Mesothelial cell of epicardium (in vitro differentiated cells): ENCODE data around the gene KDM4D. TPM values are rescaled to one million over a fixed set of nuclear protein-coding genes. Genes with fewer than 3 reads are reported as not detected.

Experiments
- DNase-seq, 2 experiments: peaks; one replicate each; pipeline ENCODE4 v3.0.0; 2021; ENCODE audit warnings: low spot score in 2 of 2; ENCODE audit not compliant: unreplicated experiment in 2 of 2
- H3K27ac Mint-ChIP-seq: 2 replicates; pipeline ENCODE4 v1.8.0; 2021; ENCODE audit warnings: mixed read lengths
- H3K27me3 Mint-ChIP-seq: 2 replicates; pipeline ENCODE4 v1.8.0; 2021; ENCODE audit warnings: low read depth, mixed read lengths
- H3K36me3 Mint-ChIP-seq: 2 replicates; pipeline ENCODE4 v1.8.0; 2021; ENCODE audit warnings: mixed read lengths
- H3K4me1 Mint-ChIP-seq: 2 replicates; pipeline ENCODE4 v1.8.0; 2021; ENCODE audit warnings: mixed read lengths
- H3K4me3 Mint-ChIP-seq: 2 replicates; pipeline ENCODE4 v1.8.0; 2021; ENCODE audit warnings: mild to moderate bottlenecking, moderate library complexity, mixed read lengths
- H3K9me3 Mint-ChIP-seq: 2 replicates; pipeline ENCODE4 v1.8.0; 2021; ENCODE audit warnings: mixed read lengths
- total RNA-seq: library from RNA; stranded (reverse); gene quantifications from 3 replicates; pipeline ENCODE4 v1.2.1, GENCODE V29; 2021
- TF ChIP-seq, protein P1 (sequence below): fragments of 200-600 bp; sonication (generic); IDR thresholded peaks from one replicate; pipeline ENCODE4 v1.5.0; 2021; ENCODE audit warnings: antibody characterized with exemption; ENCODE audit not compliant: unreplicated experiment

The KDM4D gene
- total RNA-seq, 1 donor from 2014 or later: 2.0 TPM

DNA sequence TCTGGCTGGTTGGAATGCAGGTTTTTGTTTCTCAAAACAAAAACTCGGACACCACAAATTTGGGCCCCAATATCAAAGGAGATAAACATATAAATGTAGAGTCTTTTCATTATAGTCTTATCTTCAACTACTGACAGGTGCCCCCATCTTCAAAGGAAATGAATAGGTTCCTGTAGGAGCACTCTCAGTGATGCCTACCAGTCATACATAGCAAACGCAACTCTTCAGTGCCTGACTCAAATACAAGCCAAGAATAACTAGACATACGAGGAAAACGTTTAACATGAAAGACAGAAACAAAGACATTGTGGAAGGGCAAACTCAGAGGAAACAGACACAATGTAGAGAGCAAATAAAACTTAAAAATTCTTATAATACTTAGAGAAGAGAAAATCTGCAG lies 13.9 kb downstream of the KDM4D start:
- no peaks in the 10 kb centered on the region for H3K4me1 Mint-ChIP-seq
- no peak for DNase-seq

DNA sequence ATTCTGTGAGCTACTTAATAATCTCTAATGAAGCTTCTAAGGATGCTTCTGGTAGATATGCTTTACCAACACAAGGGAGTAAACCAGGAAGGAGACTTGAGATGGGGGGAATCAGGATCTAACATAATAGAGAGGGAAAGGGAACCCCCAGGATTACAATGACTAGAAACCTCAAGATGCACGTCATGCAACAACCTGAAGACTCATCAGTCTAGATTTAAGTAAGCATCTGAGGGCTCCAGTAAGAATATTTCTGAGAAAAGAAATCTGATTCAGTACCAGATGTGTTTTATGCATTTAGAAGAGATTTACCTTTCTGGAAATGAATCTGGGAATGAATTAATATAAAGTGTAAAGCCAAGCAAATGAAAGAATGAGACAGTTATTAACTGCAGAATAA lies 15.2 kb downstream of the KDM4D start:
- no peak for DNase-seq
- H3K36me3 Mint-ChIP-seq: no peaks in the 10 kb centered on the region
- H3K4me1 Mint-ChIP-seq: no peaks in the 10 kb centered on the region
- peaks cover 43% of the 10 kb centered on the region for H3K27me3 Mint-ChIP-seq
- TF ChIP-seq, protein P1, sequence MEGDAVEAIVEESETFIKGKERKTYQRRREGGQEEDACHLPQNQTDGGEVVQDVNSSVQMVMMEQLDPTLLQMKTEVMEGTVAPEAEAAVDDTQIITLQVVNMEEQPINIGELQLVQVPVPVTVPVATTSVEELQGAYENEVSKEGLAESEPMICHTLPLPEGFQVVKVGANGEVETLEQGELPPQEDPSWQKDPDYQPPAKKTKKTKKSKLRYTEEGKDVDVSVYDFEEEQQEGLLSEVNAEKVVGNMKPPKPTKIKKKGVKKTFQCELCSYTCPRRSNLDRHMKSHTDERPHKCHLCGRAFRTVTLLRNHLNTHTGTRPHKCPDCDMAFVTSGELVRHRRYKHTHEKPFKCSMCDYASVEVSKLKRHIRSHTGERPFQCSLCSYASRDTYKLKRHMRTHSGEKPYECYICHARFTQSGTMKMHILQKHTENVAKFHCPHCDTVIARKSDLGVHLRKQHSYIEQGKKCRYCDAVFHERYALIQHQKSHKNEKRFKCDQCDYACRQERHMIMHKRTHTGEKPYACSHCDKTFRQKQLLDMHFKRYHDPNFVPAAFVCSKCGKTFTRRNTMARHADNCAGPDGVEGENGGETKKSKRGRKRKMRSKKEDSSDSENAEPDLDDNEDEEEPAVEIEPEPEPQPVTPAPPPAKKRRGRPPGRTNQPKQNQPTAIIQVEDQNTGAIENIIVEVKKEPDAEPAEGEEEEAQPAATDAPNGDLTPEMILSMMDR: no peak
- peaks cover 5% of the 10 kb centered on the region for H3K9me3 Mint-ChIP-seq
- H3K4me3 Mint-ChIP-seq: no peak overlapping the region
- H3K27ac Mint-ChIP-seq: no peak overlapping the region

More for the DNA sequence above, 13.9 kb downstream of the KDM4D start:
- Mint-ChIP-seq H3K27ac (no peak overlapping the region), H3K36me3 (no peaks in the 10 kb centered on the region), H3K9me3 (peaks cover 5% of the 10 kb centered on the region), H3K4me3 (no peak overlapping the region), H3K27me3 (peaks cover 39% of the 10 kb centered on the region)
- TF ChIP-seq, protein P1: no peak

DNA sequence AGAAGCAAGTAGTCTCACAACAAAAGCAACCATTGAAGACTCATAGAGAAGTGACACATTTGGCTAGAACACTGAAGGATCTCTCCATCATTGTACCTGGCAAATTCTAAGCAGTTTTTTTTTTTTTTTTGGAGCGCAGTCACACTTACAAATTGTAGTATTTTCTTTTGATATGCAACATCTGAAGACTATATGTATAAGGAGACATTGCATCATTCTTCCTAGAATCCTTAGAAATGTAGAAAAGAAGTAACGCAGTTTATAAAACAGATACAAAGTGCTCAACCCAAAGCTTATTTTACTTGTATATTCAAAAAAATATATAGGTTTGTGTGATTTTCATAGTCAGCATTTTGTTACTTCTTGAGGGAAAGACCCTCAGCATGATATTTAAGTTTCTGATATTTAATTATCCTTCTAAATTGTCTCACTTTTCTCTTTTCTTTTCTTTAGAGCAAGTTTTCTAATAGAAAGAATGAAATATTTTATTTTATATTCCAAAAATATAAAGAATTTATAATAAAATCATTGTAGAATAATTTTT lies 20.0 kb downstream of the KDM4D start:
- TF ChIP-seq, protein P1: no peak
- H3K4me3 Mint-ChIP-seq: no peak overlapping the region
- peaks cover 10% of the 10 kb centered on the region for H3K36me3 Mint-ChIP-seq
- no peak overlapping the region for H3K27ac Mint-ChIP-seq
- no peaks in the 10 kb centered on the region for H3K4me1 Mint-ChIP-seq
- H3K27me3 Mint-ChIP-seq: peaks cover 31% of the 10 kb centered on the region
- H3K9me3 Mint-ChIP-seq: no peaks in the 10 kb centered on the region
- DNase-seq: no peak

DNA sequence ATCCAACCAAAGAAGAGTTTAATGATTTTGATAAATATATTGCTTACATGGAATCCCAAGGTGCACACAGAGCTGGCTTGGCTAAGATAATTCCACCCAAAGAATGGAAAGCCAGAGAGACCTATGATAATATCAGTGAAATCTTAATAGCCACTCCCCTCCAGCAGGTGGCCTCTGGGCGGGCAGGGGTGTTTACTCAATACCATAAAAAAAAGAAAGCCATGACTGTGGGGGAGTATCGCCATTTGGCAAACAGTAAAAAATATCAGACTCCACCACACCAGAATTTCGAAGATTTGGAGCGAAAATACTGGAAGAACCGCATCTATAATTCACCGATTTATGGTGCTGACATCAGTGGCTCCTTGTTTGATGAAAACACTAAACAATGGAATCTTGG lies 23.9 kb downstream of the KDM4D start:
- Mint-ChIP-seq H3K4me3 (no peak overlapping the region), H3K27ac (no peak overlapping the region), H3K4me1 (no peaks in the 10 kb centered on the region), H3K36me3 (peaks cover 23% of the 10 kb centered on the region), H3K27me3 (peaks cover 4% of the 10 kb centered on the region), H3K9me3 (peaks cover 9% of the 10 kb centered on the region)
- TF ChIP-seq, protein P1: no peak
- DNase-seq: no peak

DNA sequence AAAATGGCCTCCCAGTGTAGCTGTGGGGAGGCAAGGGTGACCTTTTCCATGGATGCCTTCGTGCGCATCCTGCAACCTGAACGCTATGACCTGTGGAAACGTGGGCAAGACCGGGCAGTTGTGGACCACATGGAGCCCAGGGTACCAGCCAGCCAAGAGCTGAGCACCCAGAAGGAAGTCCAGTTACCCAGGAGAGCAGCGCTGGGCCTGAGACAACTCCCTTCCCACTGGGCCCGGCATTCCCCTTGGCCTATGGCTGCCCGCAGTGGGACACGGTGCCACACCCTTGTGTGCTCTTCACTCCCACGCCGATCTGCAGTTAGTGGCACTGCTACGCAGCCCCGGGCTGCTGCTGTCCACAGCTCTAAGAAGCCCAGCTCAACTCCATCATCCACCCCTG lies 24.8 kb downstream of the KDM4D start:
- Mint-ChIP-seq H3K27ac (no peak overlapping the region), H3K27me3 (peaks cover under 1% of the 10 kb centered on the region), H3K36me3 (peaks cover 23% of the 10 kb centered on the region), H3K4me3 (no peak overlapping the region), H3K9me3 (peaks cover 9% of the 10 kb centered on the region), H3K4me1 (no peaks in the 10 kb centered on the region)
- TF ChIP-seq, protein P1: no peak
- no peak for DNase-seq

DNA sequence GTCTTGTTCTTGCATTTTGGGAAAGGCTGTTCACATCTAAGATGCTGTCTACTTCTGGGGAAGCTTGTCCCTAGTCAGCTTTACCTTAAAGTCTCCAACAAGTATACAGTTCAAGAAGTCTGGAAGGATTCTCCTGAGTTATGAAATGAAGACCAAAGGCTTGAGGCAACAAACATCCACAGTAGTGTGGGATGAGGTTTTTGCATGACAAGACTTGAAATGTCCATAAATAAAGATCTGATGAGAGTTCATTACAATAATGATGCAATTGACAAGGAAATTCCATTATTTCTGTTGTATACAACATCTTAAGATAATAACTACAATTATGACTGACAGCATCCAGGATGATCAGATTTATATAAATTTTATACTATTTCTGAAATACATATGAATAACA lies 30.2 kb downstream of the KDM4D start:
- peaks cover 19% of the 10 kb centered on the region for H3K9me3 Mint-ChIP-seq
- H3K27me3 Mint-ChIP-seq: peaks cover 23% of the 10 kb centered on the region
- no peaks in the 10 kb centered on the region for H3K4me1 Mint-ChIP-seq
- TF ChIP-seq, protein P1: no peak
- no peak overlapping the region for H3K4me3 Mint-ChIP-seq
- DNase-seq: no peak
- H3K36me3 Mint-ChIP-seq: peaks cover 12% of the 10 kb centered on the region
- H3K27ac Mint-ChIP-seq: no peak overlapping the region
